ENCODE data around the gene ATP6V0D1.

The ATP6V0D1 gene

DNA sequence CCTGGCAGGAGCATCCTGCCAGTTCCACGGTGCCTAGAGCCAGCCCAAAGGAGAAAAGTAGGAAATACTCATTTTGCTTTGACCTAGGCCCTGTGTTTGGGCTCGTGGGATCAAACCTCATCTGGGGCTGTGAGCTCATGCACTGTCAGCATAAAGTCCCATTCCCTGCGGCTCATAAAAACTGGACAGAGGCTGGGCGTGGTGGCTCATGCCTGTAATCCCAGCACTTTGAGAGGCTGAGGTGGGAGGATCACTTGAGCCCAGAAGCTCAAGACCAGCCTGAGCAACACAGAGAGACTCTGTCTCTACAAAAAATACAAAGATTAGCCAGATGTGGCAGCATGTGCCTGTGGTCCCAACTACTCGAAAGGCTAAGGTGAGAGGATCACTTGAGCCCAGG lies 17.9 kb downstream of the ATP6V0D1 start:
- no peak for DNase-seq (ENCODE audit: low read depth in 3 of 3)

DNA sequence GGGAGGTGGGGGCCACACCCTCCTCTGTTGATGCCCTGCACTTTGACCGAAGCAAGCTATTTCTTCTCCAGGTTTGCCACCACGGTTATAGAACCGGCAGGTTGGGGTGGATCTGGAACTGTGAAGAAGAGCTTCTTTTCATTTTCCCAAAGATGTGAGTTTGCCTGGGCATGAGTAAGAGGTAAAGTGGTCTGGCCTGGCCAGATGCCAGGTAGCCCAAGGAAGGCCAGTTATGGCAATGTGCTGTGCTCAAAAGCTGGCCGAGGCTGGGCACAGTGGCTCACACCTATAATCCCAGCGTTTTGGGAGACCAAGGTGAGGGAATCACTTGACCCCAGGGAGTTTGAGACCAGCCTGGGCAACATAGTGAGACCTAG lies 18.7 kb downstream of the ATP6V0D1 start:
- DNase-seq (ENCODE audit: low read depth in 3 of 3): no peak

DNA sequence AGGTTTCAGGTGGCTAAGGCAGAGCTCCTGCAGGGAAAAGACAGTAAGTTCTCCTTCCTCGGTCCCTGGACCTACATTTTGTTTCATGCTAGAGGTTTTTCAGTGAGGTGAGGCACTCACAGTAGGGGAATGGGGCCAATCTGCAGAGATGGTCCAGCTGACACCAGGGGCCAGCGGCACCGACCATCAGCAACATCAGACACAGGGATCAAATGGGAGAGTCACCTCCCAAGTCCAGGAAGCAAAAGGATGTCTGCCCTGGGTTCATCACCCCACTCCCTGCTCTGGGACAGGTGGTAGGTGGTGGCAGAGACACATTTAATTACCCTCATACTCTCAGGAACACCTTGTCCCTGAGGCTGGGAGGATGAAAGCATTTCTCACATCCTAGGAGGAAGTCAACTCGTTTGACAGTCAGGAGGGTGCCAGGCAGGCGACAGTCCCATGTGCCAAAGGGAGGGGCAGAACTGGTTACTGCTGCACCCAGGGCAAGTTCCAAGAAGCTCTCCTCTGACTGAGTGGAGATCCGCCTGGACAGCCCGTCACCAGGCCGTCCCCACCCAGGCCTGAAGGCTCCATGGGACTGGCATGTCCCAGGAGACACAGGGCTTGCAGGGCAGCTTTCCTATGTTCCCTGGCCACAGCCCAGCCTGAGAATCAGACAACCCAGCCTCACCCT lies 19.2 kb downstream of the ATP6V0D1 start:
- no peak for DNase-seq (ENCODE audit: low read depth in 3 of 3)

DNA sequence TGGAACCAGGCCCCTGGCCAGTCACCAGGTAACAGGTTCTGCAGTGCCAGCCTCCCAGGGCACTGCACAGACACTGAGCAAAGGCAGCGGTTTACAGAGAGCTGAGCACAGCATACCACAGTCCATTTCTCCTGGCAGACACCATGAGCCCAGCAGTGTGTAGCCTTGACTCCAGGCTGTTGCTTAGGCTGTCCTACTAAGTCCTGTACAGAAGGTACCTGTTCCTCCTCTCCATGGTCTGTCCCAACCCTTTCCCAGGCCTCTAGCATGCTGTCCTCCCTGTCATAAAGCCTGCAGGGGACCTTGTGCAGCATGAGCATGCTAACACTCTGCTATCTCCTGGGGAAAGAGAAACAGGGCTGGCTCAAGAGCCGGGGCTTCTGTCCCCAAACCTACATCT lies 20.0 kb downstream of the ATP6V0D1 start:
- no peak for DNase-seq (ENCODE audit: low read depth in 3 of 3)

DNA sequence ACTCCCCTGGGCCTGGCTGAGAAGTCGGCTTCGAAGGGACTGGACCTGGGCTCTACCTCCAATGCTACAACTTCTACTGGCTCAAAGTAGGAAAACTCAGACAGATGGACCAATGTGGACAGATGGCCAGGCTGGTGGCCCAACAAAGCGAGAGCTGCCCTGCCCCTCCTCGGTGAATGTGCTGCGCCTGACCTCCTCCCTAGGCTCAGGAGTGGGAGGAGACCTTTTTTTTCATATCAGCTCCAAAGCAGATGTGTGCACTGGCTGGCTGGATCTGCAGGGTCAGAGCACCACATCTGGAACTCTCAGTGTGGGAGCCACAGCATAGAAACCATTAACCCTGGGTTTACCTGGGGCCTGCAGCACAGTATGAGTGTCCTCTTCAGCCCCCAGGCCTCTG lies 20.8 kb downstream of the ATP6V0D1 start:
- no peak for DNase-seq (ENCODE audit: low read depth in 3 of 3)

DNA sequence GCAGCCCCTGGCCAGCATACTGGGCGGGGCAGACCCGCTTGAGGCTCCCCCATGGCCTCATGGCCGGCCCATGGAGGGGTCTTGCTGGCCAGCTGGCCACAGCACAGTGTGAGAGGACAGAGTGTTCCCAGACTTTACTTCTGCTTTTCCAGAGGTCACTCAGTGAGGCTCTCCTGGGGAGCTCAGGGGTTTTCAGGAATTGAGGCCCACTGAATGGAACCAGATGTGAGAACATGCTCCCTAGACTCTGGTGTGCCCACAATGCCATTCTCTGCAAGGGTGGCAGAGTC lies 21.2 kb downstream of the ATP6V0D1 start:
- DNase-seq (ENCODE audit: low read depth in 3 of 3): no peak

GRCh38 chr16:67459066-67459860 lies 21.7 kb downstream of the ATP6V0D1 start:
- DNase-seq (ENCODE audit: low read depth in 3 of 3): no peak

- no peak for DNase-seq (ENCODE audit: low read depth in 3 of 3)
Measured at GRCh38 chr16:67458121-67458641, 22.8 kb downstream of the ATP6V0D1 start.

DNA sequence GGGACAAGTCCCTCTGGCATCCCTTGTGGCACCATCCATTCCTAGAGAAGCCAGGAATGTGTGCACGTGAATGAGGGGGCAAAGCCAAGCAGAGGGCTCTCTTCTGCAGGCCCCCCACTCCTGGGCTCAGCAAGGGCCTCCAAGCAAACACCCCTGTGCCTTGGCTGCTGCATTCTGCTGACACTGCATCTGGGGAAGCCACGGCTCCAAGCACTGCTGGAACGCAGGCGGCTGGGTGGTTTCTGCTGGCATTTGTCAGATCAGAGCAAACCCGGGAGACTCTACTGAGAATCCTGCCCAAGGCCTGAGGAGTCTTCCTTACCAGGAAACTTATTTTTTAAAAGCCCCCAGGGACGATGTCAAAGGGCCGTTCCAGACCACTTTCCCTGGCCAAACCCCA lies 23.3 kb downstream of the ATP6V0D1 start:
- no peak for DNase-seq (ENCODE audit: low read depth in 3 of 3)

- no peak for DNase-seq (ENCODE audit: low read depth in 3 of 3)
Measured at GRCh38 chr16:67456391-67457081, 24.4 kb downstream of the ATP6V0D1 start.

DNA sequence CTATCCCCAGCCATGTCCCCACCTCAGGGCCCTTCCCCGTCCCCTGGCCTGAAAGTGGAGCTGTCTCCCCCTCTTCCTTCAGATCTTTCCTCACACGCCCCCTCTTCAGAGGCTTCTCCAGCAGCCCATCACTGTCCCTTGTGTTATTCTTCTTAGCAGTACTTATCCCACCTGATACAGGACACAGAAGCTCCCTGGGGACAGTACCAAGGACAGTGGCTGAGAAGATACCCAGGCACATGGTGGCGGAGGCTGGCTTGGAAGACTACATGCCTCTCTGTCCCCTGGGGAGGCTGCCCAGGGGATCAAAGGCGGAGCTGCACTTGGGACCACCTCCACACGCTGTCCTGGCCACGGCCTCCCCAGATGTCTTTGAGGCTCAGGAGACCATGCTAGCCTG lies 26.1 kb downstream of the ATP6V0D1 start:
- no peak for DNase-seq (ENCODE audit: low read depth in 3 of 3)

DNA sequence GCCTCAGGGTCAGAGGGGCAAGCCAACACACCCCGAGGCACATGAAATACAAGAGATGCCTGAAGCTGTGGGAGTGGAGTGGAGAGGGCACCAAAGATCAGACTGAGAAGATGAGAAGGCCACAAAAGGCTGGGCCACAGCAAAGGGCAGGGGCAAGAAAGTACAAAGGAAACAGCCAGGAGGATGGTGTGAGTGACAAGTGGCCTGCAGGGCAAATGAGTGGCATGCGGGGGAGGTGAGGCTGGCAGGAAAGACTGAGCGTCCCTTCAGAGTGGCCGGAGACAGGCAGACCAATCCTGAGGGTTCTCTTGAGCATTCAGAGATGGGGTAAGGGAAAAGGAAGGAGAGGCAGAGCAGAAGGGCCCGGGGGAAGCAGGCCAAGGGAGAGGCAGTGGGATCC lies 26.9 kb downstream of the ATP6V0D1 start:
- DNase-seq (ENCODE audit: low read depth in 3 of 3): no peak

GRCh38 chr16:67451704-67452435 lies 29.1 kb downstream of the ATP6V0D1 start:
- no peak for DNase-seq (ENCODE audit: low read depth in 3 of 3)

DNA sequence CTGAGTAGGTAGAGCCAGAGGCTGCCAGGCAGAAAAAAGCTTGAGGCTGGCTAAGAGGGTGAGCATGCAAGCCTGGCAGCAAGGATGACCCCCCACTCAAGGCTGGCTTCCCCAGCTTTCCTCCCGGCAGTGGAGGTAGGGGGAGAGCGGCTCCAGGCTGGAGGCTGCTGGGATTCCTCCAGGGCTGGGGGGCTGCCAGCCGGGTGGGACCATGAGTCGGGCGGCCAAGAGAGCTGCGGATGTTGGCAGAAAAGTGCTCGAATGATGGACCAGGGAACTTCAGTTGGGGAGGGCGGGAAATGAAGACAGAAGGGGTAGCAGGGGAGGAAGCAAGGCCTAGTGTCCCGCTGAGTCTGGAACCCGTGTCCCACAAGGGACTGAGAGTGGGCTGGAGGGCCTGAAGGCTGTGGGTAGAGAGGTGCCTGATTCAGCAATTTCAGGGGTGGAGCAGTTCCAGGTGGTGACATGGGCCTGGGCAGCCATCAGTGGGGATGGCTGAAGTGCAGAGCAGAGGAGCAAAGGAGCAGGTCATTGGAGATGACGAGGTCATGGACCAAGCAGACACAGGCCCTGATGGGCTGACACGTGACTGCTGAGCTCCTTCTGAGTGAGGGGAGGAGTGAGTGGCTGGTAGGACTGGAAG lies 29.8 kb downstream of the ATP6V0D1 start:
- DNase-seq (ENCODE audit: low read depth in 3 of 3): no peak

DNA sequence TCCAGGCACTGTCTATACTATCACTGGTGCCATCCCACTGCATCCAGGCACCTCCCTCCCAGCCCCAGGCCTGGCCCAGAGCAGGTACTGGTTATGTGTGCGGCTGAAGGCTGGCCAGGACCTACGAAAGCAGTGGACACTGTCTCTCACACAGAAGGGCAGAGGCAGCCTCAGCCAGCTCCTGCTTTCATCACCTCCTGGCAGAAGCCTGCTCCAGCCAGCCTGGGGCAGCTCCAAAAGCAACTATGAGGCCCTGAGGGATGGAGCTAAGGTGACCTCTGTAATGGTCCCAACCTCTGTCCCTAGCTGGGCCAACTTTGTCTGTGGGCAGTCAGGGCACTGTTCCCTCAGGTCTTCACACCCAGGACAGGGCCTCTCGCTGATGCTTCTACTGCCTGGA lies 31.2 kb downstream of the ATP6V0D1 start:
- DNase-seq (ENCODE audit: low read depth in 3 of 3): no peak

- no peak for DNase-seq (ENCODE audit: low read depth in 3 of 3)
Measured at GRCh38 chr16:67449336-67449735, 31.6 kb downstream of the ATP6V0D1 start.

- no peak for DNase-seq (ENCODE audit: low read depth in 3 of 3)
Measured at GRCh38 chr16:67448580-67448979, 32.4 kb downstream of the ATP6V0D1 start.

- peak; percentile 31 to 42 (median 40) for DNase-seq (ENCODE audit: low read depth in 3 of 3)
Measured at GRCh38 chr16:67447508-67448076, 33.4 kb downstream of the ATP6V0D1 start.

- DNase-seq (ENCODE audit: low read depth in 3 of 3): no peak
Measured at GRCh38 chr16:67446968-67447507, 33.9 kb downstream of the ATP6V0D1 start.

GRCh38 chr16:67445913-67446907 lies 34.7 kb downstream of the ATP6V0D1 start:
- DNase-seq (ENCODE audit: low read depth in 3 of 3): no peak
